ENCODE measurements around the gene HOXD12.

Gene HOXD12

GRCh38 chr2:176098366-176099158, 1.0 kb upstream of the HOXD12 start:
- peaks cover 5 to 22% of the 10 kb centered on the region in 2 experiments for H3K4me1 ChIP-seq (ENCODE audit: control insufficient read depth in 1 of 2, insufficient read depth in 2 of 2, low read length in 2 of 2)
- no peaks in the 10 kb centered on the region for H3K36me3 ChIP-seq (ENCODE audit: control insufficient read depth in 1 of 2, insufficient read depth in 2 of 2, low read length in 2 of 2)
- H2AFZ ChIP-seq (ENCODE audit: insufficient read depth, low read length, poor library complexity): no peak overlapping the region
- no peak overlapping the region for H3K27ac ChIP-seq (ENCODE audit: low read depth, low read length)
- no peak overlapping the region for H3K18ac ChIP-seq (ENCODE audit: low read length)
- DNase-seq: no peak
- H3K4ac ChIP-seq (ENCODE audit: low read depth, low read length): no peak overlapping the region
- no peak overlapping the region for H4K91ac ChIP-seq (ENCODE audit: low read depth, low read length)
- H2AK5ac ChIP-seq (ENCODE audit: low read length): no peak overlapping the region
- H2BK5ac ChIP-seq (ENCODE audit: low read depth, low read length, poor library complexity): no peak overlapping the region
- peak overlapping the region; percentile 86 for H3K4me2 ChIP-seq (ENCODE audit: low read length)
- H3K9ac ChIP-seq (ENCODE audit: low read length): no peak overlapping the region
- no CpG with 5 or more reads among the region's 35 CpGs for WGBS (ENCODE audit: extremely low coverage, insufficient coverage, insufficient read length)
- H3K14ac ChIP-seq (ENCODE audit: low read length): no peak overlapping the region
- no peak overlapping the region for H4K8ac ChIP-seq (ENCODE audit: low read depth, low read length)
- no peak overlapping the region for H2BK12ac ChIP-seq (ENCODE audit: low read length)
- no peak overlapping the region for H2BK120ac ChIP-seq (ENCODE audit: insufficient read depth, low read length, poor library complexity)
- peaks cover 8% of the 10 kb centered on the region for H3K9me3 ChIP-seq (ENCODE audit: insufficient read depth, low read depth, low read length)
- H3K4me3 ChIP-seq (ENCODE audit: low read depth, low read length): no peak overlapping the region
- no peak overlapping the region for H4K12ac ChIP-seq (ENCODE audit: low read depth, low read length)
- peaks cover 78% of the 10 kb centered on the region for H3K27me3 ChIP-seq (ENCODE audit: insufficient read depth, low read length)
- no peaks in the 10 kb centered on the region for H3K79me2 ChIP-seq (ENCODE audit: control insufficient read depth, insufficient read depth, low read length, poor library complexity)
- H3K79me1 ChIP-seq (ENCODE audit: low read length): no peaks in the 10 kb centered on the region
- H3K23ac ChIP-seq (ENCODE audit: low read length): no peak overlapping the region

- Histone ChIP-seq H3K14ac (ENCODE audit: low read length) (no peak overlapping the region), H3K9me3 (ENCODE audit: insufficient read depth, low read depth, low read length) (peaks cover 8% of the 10 kb centered on the region), H4K8ac (ENCODE audit: low read depth, low read length) (no peak overlapping the region), H3K27me3 (ENCODE audit: insufficient read depth, low read length) (peaks cover 80% of the 10 kb centered on the region), H3K79me1 (ENCODE audit: low read length) (no peaks in the 10 kb centered on the region), H3K9ac (ENCODE audit: low read length) (no peak overlapping the region), H3K4ac (ENCODE audit: low read depth, low read length) (no peak overlapping the region), H3K4me2 (ENCODE audit: low read length) (peak overlapping the region; percentile 43), H2AFZ (ENCODE audit: insufficient read depth, low read length, poor library complexity) (no peak overlapping the region), H3K4me3 (ENCODE audit: low read depth, low read length) (no peak overlapping the region), H3K27ac (ENCODE audit: low read depth, low read length) (no peak overlapping the region), H2BK5ac (ENCODE audit: low read depth, low read length, poor library complexity) (no peak overlapping the region), H3K18ac (ENCODE audit: low read length) (no peak overlapping the region), H2BK12ac (ENCODE audit: low read length) (no peak overlapping the region), H3K36me3 (ENCODE audit: control insufficient read depth in 1 of 2, insufficient read depth in 2 of 2, low read length in 2 of 2) (no peaks in the 10 kb centered on the region), H2BK120ac (ENCODE audit: insufficient read depth, low read length, poor library complexity) (no peak overlapping the region), H3K4me1 (ENCODE audit: control insufficient read depth in 1 of 2, insufficient read depth in 2 of 2, low read length in 2 of 2) (peaks cover 5 to 24% of the 10 kb centered on the region in 2 experiments), H3K79me2 (ENCODE audit: control insufficient read depth, insufficient read depth, low read length, poor library complexity) (no peaks in the 10 kb centered on the region), H4K12ac (ENCODE audit: low read depth, low read length) (no peak overlapping the region), H4K91ac (ENCODE audit: low read depth, low read length) (no peak overlapping the region), H2AK5ac (ENCODE audit: low read length) (no peak overlapping the region), H3K23ac (ENCODE audit: low read length) (no peak overlapping the region)
- no peak for DNase-seq
- WGBS (ENCODE audit: extremely low coverage, insufficient coverage, insufficient read length): no CpG with 5 or more reads among the region's 30 CpGs
Measured at GRCh38 chr2:176099159-176099727, 352 bp upstream of the HOXD12 start.

DNA sequence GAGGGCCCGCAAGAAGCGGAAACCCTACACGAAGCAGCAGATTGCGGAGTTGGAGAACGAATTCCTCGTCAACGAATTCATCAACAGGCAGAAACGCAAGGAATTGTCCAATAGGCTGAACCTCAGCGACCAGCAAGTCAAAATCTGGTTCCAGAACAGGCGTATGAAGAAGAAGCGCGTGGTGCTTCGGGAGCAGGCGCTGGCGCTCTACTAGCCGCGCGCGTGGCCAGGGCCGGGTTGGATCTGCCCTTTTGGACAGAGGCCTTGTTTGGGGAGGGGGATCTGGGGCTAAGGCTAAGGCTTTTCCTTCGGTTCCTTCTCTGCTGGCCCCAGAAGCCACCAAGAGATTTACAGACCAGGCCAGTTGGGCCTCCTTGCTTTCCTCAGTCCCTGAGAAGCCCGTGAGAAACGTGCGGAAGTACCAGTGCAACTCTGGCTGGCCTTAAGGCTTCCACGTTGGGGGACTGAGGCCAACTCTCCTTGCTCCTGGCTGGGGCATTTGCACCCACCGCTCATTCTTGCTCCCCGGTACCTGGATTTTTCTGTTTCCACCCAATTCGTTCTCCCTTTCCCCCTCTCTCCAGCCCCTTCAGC, 1.0 kb downstream of the HOXD12 start:
- WGBS (ENCODE audit: extremely low coverage, insufficient coverage, insufficient read length): no CpG with 5 or more reads among the region's 28 CpGs
- no peak for DNase-seq
- Histone ChIP-seq H4K91ac (ENCODE audit: low read depth, low read length) (no peak overlapping the region), H3K4ac (ENCODE audit: low read depth, low read length) (no peak overlapping the region), H2AFZ (ENCODE audit: insufficient read depth, low read length, poor library complexity) (no peak overlapping the region), H3K18ac (ENCODE audit: low read length) (no peak overlapping the region), H3K14ac (ENCODE audit: low read length) (no peak overlapping the region), H3K4me2 (ENCODE audit: low read length) (peak overlapping the region; percentile 43), H3K23ac (ENCODE audit: low read length) (no peak overlapping the region), H3K79me1 (ENCODE audit: low read length) (peaks cover 4% of the 10 kb centered on the region), H3K4me3 (ENCODE audit: low read depth, low read length) (no peak overlapping the region), H3K27me3 (ENCODE audit: insufficient read depth, low read length) (peaks cover 85% of the 10 kb centered on the region), H3K4me1 (ENCODE audit: control insufficient read depth in 1 of 2, insufficient read depth in 2 of 2, low read length in 2 of 2) (peaks cover 5 to 28% of the 10 kb centered on the region in 2 experiments), H2AK5ac (ENCODE audit: low read length) (no peak overlapping the region), H3K79me2 (ENCODE audit: control insufficient read depth, insufficient read depth, low read length, poor library complexity) (no peaks in the 10 kb centered on the region), H3K27ac (ENCODE audit: low read depth, low read length) (no peak overlapping the region), H2BK12ac (ENCODE audit: low read length) (no peak overlapping the region), H2BK5ac (ENCODE audit: low read depth, low read length, poor library complexity) (no peak overlapping the region), H2BK120ac (ENCODE audit: insufficient read depth, low read length, poor library complexity) (no peak overlapping the region), H3K9me3 (ENCODE audit: insufficient read depth, low read depth, low read length) (peaks cover 10% of the 10 kb centered on the region), H3K9ac (ENCODE audit: low read length) (no peak overlapping the region), H4K8ac (ENCODE audit: low read depth, low read length) (no peak overlapping the region), H3K36me3 (ENCODE audit: control insufficient read depth in 1 of 2, insufficient read depth in 2 of 2, low read length in 2 of 2) (no peaks in the 10 kb centered on the region), H4K12ac (ENCODE audit: low read depth, low read length) (no peak overlapping the region)

- H3K4me1 ChIP-seq (ENCODE audit: control insufficient read depth in 1 of 2, insufficient read depth in 2 of 2, low read length in 2 of 2): peaks cover 5 to 28% of the 10 kb centered on the region in 2 experiments
- no peak overlapping the region for H3K23ac ChIP-seq (ENCODE audit: low read length)
- H3K27me3 ChIP-seq (ENCODE audit: insufficient read depth, low read length): peaks cover 91% of the 10 kb centered on the region
- no CpG with 5 or more reads among the region's 2 CpGs for WGBS (ENCODE audit: extremely low coverage, insufficient coverage, insufficient read length)
- H3K27ac ChIP-seq (ENCODE audit: low read depth, low read length): no peak overlapping the region
- peaks cover 12% of the 10 kb centered on the region for H3K9me3 ChIP-seq (ENCODE audit: insufficient read depth, low read depth, low read length)
- H3K79me2 ChIP-seq (ENCODE audit: control insufficient read depth, insufficient read depth, low read length, poor library complexity): no peaks in the 10 kb centered on the region
- no peak overlapping the region for H3K14ac ChIP-seq (ENCODE audit: low read length)
- H3K18ac ChIP-seq (ENCODE audit: low read length): no peak overlapping the region
- H2AK5ac ChIP-seq (ENCODE audit: low read length): no peak overlapping the region
- no peaks in the 10 kb centered on the region for H3K36me3 ChIP-seq (ENCODE audit: control insufficient read depth in 1 of 2, insufficient read depth in 2 of 2, low read length in 2 of 2)
- H3K9ac ChIP-seq (ENCODE audit: low read length): no peak overlapping the region
- no peak overlapping the region for H3K4me2 ChIP-seq (ENCODE audit: low read length)
- no peak overlapping the region for H3K4me3 ChIP-seq (ENCODE audit: low read depth, low read length)
- no peak overlapping the region for H3K4ac ChIP-seq (ENCODE audit: low read depth, low read length)
- no peak overlapping the region for H4K12ac ChIP-seq (ENCODE audit: low read depth, low read length)
- no peak overlapping the region for H2AFZ ChIP-seq (ENCODE audit: insufficient read depth, low read length, poor library complexity)
- no peak overlapping the region for H2BK120ac ChIP-seq (ENCODE audit: insufficient read depth, low read length, poor library complexity)
- H2BK12ac ChIP-seq (ENCODE audit: low read length): no peak overlapping the region
- H3K79me1 ChIP-seq (ENCODE audit: low read length): peaks cover 4% of the 10 kb centered on the region
- H2BK5ac ChIP-seq (ENCODE audit: low read depth, low read length, poor library complexity): no peak overlapping the region
- H4K8ac ChIP-seq (ENCODE audit: low read depth, low read length): no peak overlapping the region
- no peak for DNase-seq
- H4K91ac ChIP-seq (ENCODE audit: low read depth, low read length): no peak overlapping the region
Measured at GRCh38 chr2:176101216-176101830, 1.7 kb downstream of the HOXD12 start.
